Gastroesophageal sphincter (tissue), 4 donors: ENCODE measurements around the gene VAMP7. TPM values are rescaled to one million over a fixed set of nuclear protein-coding genes. Genes with fewer than 3 reads are reported as not detected.
A peak's percentile ranks its signal among the peaks of the same experiment; 100 is the strongest.

Experiments used
- ATAC-seq: fragments of 150-250 bp; one replicate; pipeline ENCODE4 v1.9.1; 2016; ENCODE audit warnings: mild to moderate bottlenecking, moderate library complexity
- H3K27ac ChIP-seq, 4 donors: fragments of 200-600 bp; sonication (generic) in 3 of 4; 1 replicate in 3 of 4; 2 replicates in 1 of 4; pipeline ENCODE4 v1.5.1; 2016 to 2019
- H3K27me3 ChIP-seq: fragments of 200-600 bp; sonication (generic); one replicate; pipeline ENCODE4 v1.5.1; 2019
- H3K36me3 ChIP-seq, 2 donors: fragments of 200-600 bp; sonication (generic); one replicate each; pipeline ENCODE4 v1.5.1; 2019; ENCODE audit warnings: control low read depth in 1 of 2
- H3K4me1 ChIP-seq, 3 donors: fragments of 200-600 bp; sonication (generic); 1 replicate in 2 of 3; 2 replicates in 1 of 3; pipeline ENCODE4 v1.5.1; 2016 to 2019; ENCODE audit warnings: control low read depth in 2 of 3
- H3K4me3 ChIP-seq, 2 donors: fragments of 200-600 bp; sonication (generic); one replicate each; pipeline ENCODE4 v1.5.1; 2019; ENCODE audit warnings: mild to moderate bottlenecking in 1 of 2, moderate library complexity in 1 of 2
- H3K9me3 ChIP-seq, 3 donors: fragments of 200-600 bp; sonication (generic); one replicate each; pipeline ENCODE4 v1.5.1; 2017 to 2019; ENCODE audit warnings: control low read depth in 2 of 3
- EP300 ChIP-seq: sonication (generic); formaldehyde crosslinking; IDR thresholded peaks from one replicate; pipeline ENCODE4 v1.6.1; 2017; ENCODE audit warnings: antibody characterized with exemption, mild to moderate bottlenecking
- POLR2A ChIP-seq, 2 donors: fragments of 450-650 bp; IDR thresholded peaks; one replicate each; pipeline ENCODE4 v1.6.1; 2017; ENCODE audit warnings: antibody characterized with exemption in 2 of 2, mild to moderate bottlenecking in 2 of 2, moderate library complexity in 1 of 2
- POLR2AphosphoS5 ChIP-seq: sonication (generic); formaldehyde crosslinking; IDR thresholded peaks from one replicate; pipeline ENCODE4 v1.6.1; 2017; ENCODE audit warnings: antibody characterized with exemption
- WGBS, 2 donors: methylation state at CpG; one replicate each; pipeline ENCODE4 v1.1.5; 2018; ENCODE audit warnings: low coverage in 1 of 2; 5-methylcytosine and 5-hydroxymethylcytosine counted together
- total RNA-seq, 4 donors: library from RNA; depleted of rRNA; stranded (reverse); fragments of >200 nt; gene quantifications; one replicate each; pipeline ENCODE4 v1.1.0, GENCODE V29; 2016
- TF ChIP-seq, protein P1 (sequence below), 4 experiments: fragments of 200-600 bp in 2 of 4; fragments of 450-650 bp in 2 of 4; sonication (generic) in 1 of 4; IDR thresholded peaks; one replicate each; pipeline ENCODE4 v1.5.1; 2017 to 2019; ENCODE audit warnings: antibody characterized with exemption in 4 of 4, mild to moderate bottlenecking in 2 of 4, moderate library complexity in 2 of 4

Gene VAMP7
- total RNA-seq, 4 donors from 2014 or later: 25.2 to 45.7 (median 30.4) TPM

- Histone ChIP-seq H3K36me3 (no peaks in the 10 kb centered on the region), H3K27ac (no peak overlapping the region), H3K4me1 (no peaks in the 10 kb centered on the region), H3K27me3 (peaks cover 17% of the 10 kb centered on the region), H3K4me3 (no peak overlapping the region), H3K9me3 (no peaks in the 10 kb centered on the region)
- 52 to 64% methylated on average over 6 to 9 of the region's 31 CpGs for WGBS, 2 donors
- TF ChIP-seq POLR2AphosphoS5 (no peak), POLR2A (IDR thresholded peaks at IDR 0.05) (no peak), EP300 (no peak)
- TF ChIP-seq, protein P1, sequence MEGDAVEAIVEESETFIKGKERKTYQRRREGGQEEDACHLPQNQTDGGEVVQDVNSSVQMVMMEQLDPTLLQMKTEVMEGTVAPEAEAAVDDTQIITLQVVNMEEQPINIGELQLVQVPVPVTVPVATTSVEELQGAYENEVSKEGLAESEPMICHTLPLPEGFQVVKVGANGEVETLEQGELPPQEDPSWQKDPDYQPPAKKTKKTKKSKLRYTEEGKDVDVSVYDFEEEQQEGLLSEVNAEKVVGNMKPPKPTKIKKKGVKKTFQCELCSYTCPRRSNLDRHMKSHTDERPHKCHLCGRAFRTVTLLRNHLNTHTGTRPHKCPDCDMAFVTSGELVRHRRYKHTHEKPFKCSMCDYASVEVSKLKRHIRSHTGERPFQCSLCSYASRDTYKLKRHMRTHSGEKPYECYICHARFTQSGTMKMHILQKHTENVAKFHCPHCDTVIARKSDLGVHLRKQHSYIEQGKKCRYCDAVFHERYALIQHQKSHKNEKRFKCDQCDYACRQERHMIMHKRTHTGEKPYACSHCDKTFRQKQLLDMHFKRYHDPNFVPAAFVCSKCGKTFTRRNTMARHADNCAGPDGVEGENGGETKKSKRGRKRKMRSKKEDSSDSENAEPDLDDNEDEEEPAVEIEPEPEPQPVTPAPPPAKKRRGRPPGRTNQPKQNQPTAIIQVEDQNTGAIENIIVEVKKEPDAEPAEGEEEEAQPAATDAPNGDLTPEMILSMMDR (IDR thresholded peaks at IDR 0.05): no peak
- no peak for ATAC-seq
Observed at GRCh38 chrX:155874571-155875244, 6.4 kb upstream of the VAMP7 start.

- Histone ChIP-seq H3K4me1 (peaks cover 0 to under 1% (median 0%) of the 10 kb centered on the region in 3 donors), H3K9me3 (peaks cover 0 to 6% (median 0%) of the 10 kb centered on the region in 3 donors), H3K36me3 (no peaks in the 10 kb centered on the region), H3K27ac (no peak overlapping the region), H3K27me3 (peaks cover 17% of the 10 kb centered on the region), H3K4me3 (no peak overlapping the region)
- ATAC-seq: no peak
- TF ChIP-seq, protein P1 (IDR thresholded peaks at IDR 0.05): no peak
- TF ChIP-seq EP300 (no peak), POLR2AphosphoS5 (no peak), POLR2A (IDR thresholded peaks at IDR 0.05) (no peak)
- 40 to 42% methylated on average over 2 to 3 of the region's 3 CpGs for WGBS, 2 donors
Observed at GRCh38 chrX:155876704-155877103, 4.4 kb upstream of the VAMP7 start.

- Histone ChIP-seq H3K27ac (no peak overlapping the region), H3K4me3 (no peak overlapping the region), H3K4me1 (peaks cover 0 to 6% (median 0%) of the 10 kb centered on the region in 3 donors), H3K9me3 (peaks cover 0 to 6% (median 0%) of the 10 kb centered on the region in 3 donors), H3K27me3 (peaks cover 17% of the 10 kb centered on the region), H3K36me3 (no peaks in the 10 kb centered on the region)
- ATAC-seq: no peak
- WGBS, 2 donors: 13 to 31% methylated on average over 1 of the region's 1 CpG
- TF ChIP-seq, protein P1 (IDR thresholded peaks at IDR 0.05): no peak
- TF ChIP-seq POLR2A (IDR thresholded peaks at IDR 0.05) (no peak), EP300 (no peak)
Observed at GRCh38 chrX:155877288-155877687, 3.9 kb upstream of the VAMP7 start.

- Histone ChIP-seq H3K9me3 (peaks cover 0 to 6% (median 0%) of the 10 kb centered on the region in 3 donors), H3K4me1 (peaks cover 0 to 16% (median 0%) of the 10 kb centered on the region in 3 donors), H3K27ac (peak overlapping the region in 3 of 4 donors; percentile 79 to 86 (median 85)), H3K4me3 (peak overlapping the region; percentile 57 to 68), H3K27me3 (peaks cover 2% of the 10 kb centered on the region), H3K36me3 (no peaks in the 10 kb centered on the region)
- TF ChIP-seq POLR2A (IDR thresholded peaks at IDR 0.05) (no peak), POLR2AphosphoS5 (no peak), EP300 (no peak)
- TF ChIP-seq, protein P1 (IDR thresholded peaks at IDR 0.05): no peak
- ATAC-seq: peak; percentile 12
- 23 to 26% methylated on average over 12 to 13 of the region's 13 CpGs for WGBS, 2 donors
Observed at GRCh38 chrX:155880586-155881157, 473 bp upstream of the VAMP7 start.

DNA sequence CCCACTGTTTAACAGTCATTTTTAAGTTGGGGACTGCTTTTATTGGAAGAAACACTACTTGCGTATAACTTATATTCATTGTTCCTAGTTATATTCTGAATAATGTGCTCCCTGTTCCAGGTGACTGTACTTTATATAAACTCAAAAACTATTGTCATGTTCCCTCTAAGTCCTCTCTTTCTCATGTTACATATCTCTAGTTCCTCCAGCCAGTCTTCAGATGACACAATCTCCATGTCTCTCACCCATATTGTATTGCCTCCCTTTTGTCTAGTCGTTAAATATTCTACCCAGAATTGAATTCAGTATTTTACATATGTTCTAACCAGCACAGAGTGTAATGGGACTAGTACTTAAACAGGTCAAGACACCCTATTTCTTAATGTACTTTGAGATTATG lies 5.3 kb downstream of the VAMP7 start:
- Histone ChIP-seq H3K27me3 (no peaks in the 10 kb centered on the region), H3K36me3 (peaks cover 0 to 17% of the 10 kb centered on the region in 2 donors), H3K27ac (no peak overlapping the region), H3K4me1 (peaks cover 0 to 16% (median 0%) of the 10 kb centered on the region in 3 donors), H3K4me3 (no peak overlapping the region), H3K9me3 (peaks cover 0 to under 1% (median 0%) of the 10 kb centered on the region in 3 donors)
- ATAC-seq: no peak
- TF ChIP-seq EP300 (no peak), POLR2AphosphoS5 (no peak), POLR2A (IDR thresholded peaks at IDR 0.05) (no peak)
- TF ChIP-seq, protein P1 (IDR thresholded peaks at IDR 0.05): no peak
- 73 to 83% methylated on average over 2 of the region's 2 CpGs for WGBS, 2 donors
